Stimulated activated CD8-positive, alpha-beta memory T cell treated with anti-CD3 and anti-CD28 coated beads, Interleukin-7, amount 100 ng/mL, for 4 hours (primary cell): ENCODE measurements around the gene FAM236C.
"Not testable (repeated sequence)": the region's sequence is repeated elsewhere in the genome, so short reads cannot be mapped to it uniquely, and the experiment has no call there.

Experiments used
- DNase-seq, 2 donors: peaks; one replicate each; pipeline ENCODE4 v3.0.0-alpha.2; 2020; ENCODE audit warnings: low read depth in 2 of 2

FAM236C gene

GRCh38 chrX:72912315-72912714 is at the start of gene FAM236C:
Gene FAM236C (plus strand): TSS chrX:72912615. CDS start chrX:72912715, 100 bp downstream.
- not testable (repeated sequence) for DNase-seq

GRCh38 chrX:72882898-72883297 is 29.5 kb upstream of the FAM236C start:
- DNase-seq: not testable (repeated sequence)

- not testable (repeated sequence) for DNase-seq
Measured at GRCh38 chrX:72889740-72890139, 22.7 kb upstream of the FAM236C start.

GRCh38 chrX:72916096-72916495 is 3.7 kb downstream of the FAM236C start:
- DNase-seq: not testable (repeated sequence)

- not testable (repeated sequence) for DNase-seq
Measured at GRCh38 chrX:72932283-72932682, 19.9 kb downstream of the FAM236C start.

- not testable (repeated sequence) for DNase-seq
Measured at GRCh38 chrX:72936455-72936854, 24.0 kb downstream of the FAM236C start.

- DNase-seq: not testable (repeated sequence)
Measured at GRCh38 chrX:72936882-72937455, 24.6 kb downstream of the FAM236C start.

- DNase-seq: not testable (repeated sequence)
Measured at GRCh38 chrX:72937906-72938305, 25.5 kb downstream of the FAM236C start, which contains the start of gene FAM236A. Gene FAM236A (plus strand): TSS chrX:72938206. CDS start chrX:72938263, 57 bp downstream.

GRCh38 chrX:72942272-72942671 is 29.9 kb downstream of the FAM236C start:
- not testable (repeated sequence) for DNase-seq

- not testable (repeated sequence) for DNase-seq
Measured at GRCh38 chrX:72943035-72943818, 30.8 kb downstream of the FAM236C start.

GRCh38 chrX:72943819-72944169 is 31.4 kb downstream of the FAM236C start, which contains the start of gene DMRTC1:
Gene DMRTC1 (minus strand): TSS chrX:72943837. CDS start chrX:72875694, 68,143 bp downstream.
- not testable (repeated sequence) for DNase-seq

- not testable (repeated sequence) for DNase-seq
Measured at GRCh38 chrX:72959971-72960370, 47.6 kb downstream of the FAM236C start.
